ENCODE data around the gene BRD4. TPM values are rescaled to one million over a fixed set of nuclear protein-coding genes. Genes with fewer than 3 reads are reported as not detected.
A peak's percentile ranks its signal among the peaks of the same experiment; 100 is the strongest.

BRD4 gene
- total and polyA plus RNA-seq, 10 of the 15 experiments (the other 5 are each of a cell fraction or from before 2014, with no cell fraction given): 5.3 to 84.4 (median 11.8) TPM

GRCh38 chr19:15222738-15223648, 109.3 kb downstream of the BRD4 start (continued):
- TF ChIP-seq MXI1 (IDR thresholded peaks at IDR 0.05; ENCODE audit: low read depth, low read length) (peak; percentile 98), PBX3 (IDR thresholded peaks at IDR 0.05; ENCODE audit: insufficient replicate concordance, low read depth, low read length) (peak; percentile 84), BMI1 (IDR thresholded peaks at IDR 0.05; ENCODE audit: borderline replicate concordance) (peak; percentile 97), SREBF2 (IDR thresholded peaks at IDR 0.05; ENCODE audit: low read length) (no peak)

DNA sequence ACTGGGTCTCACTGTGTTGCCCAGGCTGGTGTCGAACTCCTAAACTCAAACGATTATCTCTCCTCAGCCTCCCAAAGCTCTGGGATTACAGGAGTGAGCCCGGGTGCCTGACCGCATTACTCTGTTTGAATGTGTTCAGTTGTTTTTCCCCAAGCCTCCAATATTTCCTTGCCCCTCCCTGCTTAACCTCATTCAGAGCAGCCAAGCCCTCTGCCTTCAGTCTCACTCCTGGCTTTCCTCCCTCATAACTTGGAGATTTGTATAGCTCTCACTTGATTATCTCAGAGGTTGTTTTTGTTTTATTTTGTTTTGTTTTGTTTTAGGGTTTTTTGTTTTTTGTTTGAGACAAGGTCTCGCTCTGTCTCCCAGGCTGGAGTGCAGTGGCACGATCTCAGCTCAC, 111.5 kb downstream of the BRD4 start:
- BruUV-seq (replicated peaks): no TSS peak
- Histone ChIP-seq H2AFZ (ENCODE audit: control insufficient read depth, low read depth, low read length) (no peak overlapping the region), H3K36me3 (ENCODE audit: control insufficient read depth in 2 of 2, insufficient read depth in 2 of 2, low read length in 1 of 2) (no peaks in the 10 kb centered on the region), H4K20me1 (ENCODE audit: control insufficient read depth, insufficient read depth) (no peaks in the 10 kb centered on the region), H3K4me2 (ENCODE audit: control insufficient read depth, insufficient read depth) (no peak overlapping the region), H3K27ac (ENCODE audit: control insufficient read depth, insufficient read depth) (no peak overlapping the region), H3K9ac (ENCODE audit: control insufficient read depth, insufficient read depth, low read length) (no peak overlapping the region), H3K4me3 (no peak overlapping the region), H3K79me2 (ENCODE audit: control insufficient read depth, insufficient read depth, low read length) (no peaks in the 10 kb centered on the region), H3K4me1 (ENCODE audit: control insufficient read depth, insufficient read depth, low read length) (peaks cover 2% of the 10 kb centered on the region; the same call in 1 of the 2 replicates), H3K9me3 (replicated peaks; ENCODE audit: control insufficient read depth, insufficient read depth, low read length) (no peaks in the 10 kb centered on the region), H3K27me3 (replicated peaks in 1 of 2; ENCODE audit: control insufficient read depth in 2 of 2, insufficient read depth in 2 of 2, low read length in 1 of 2) (no peaks in the 10 kb centered on the region; a peak in 1 of 4 replicates)
- ChIA-PET SMC1A (ENCODE audit: uncharacterized antibody, unreplicated experiment) (no interaction called here), RAD21 (ENCODE audit: unreplicated experiment) (no interaction called here), POLR2A (no interaction called here), CTCF (interaction anchor here (0.6 kb wide), 1 partner anchor 312 kb away, joined by 3 read pairs; no protein-coding TSS in a partner anchor)
- in situ Hi-C loops (cut with MboI): no loop called here
- DNase-seq (ENCODE audit: low read depth, low spot score) (no peak), ATAC-seq (no peak), FAIRE-seq (no peak)
- intact Hi-C loops (cut with micrococcal nuclease; ENCODE audit: unreplicated experiment): no loop called here
- whole genome bisulfite sequencing (ENCODE audit: insufficient coverage, insufficient replicate concordance, low lambda C conversion rate, missing lambda C conversion rate): 43% methylated on average over 6 of the region's 6 CpGs
- no peak for TF ChIP-seq FOS (IDR thresholded peaks at IDR 0.05; ENCODE audit: borderline replicate concordance, extremely low read depth, insufficient read length)
- no peak for TF ChIP-seq ZNF24 (IDR thresholded peaks at IDR 0.05)
- TF ChIP-seq IKZF2 (IDR thresholded peaks at IDR 0.05): no peak
- TF ChIP-seq NFYB (IDR thresholded peaks at IDR 0.05; ENCODE audit: insufficient read depth, low read depth, low read length): no peak
- no peak for TF ChIP-seq FOXM1 (IDR thresholded peaks at IDR 0.05; ENCODE audit: low read depth, low read length)
- no peak for TF ChIP-seq MLLT1 (IDR thresholded peaks at IDR 0.05)
- TF ChIP-seq LARP7 (IDR thresholded peaks at IDR 0.05): no peak
- no peak for TF ChIP-seq STAT3 (IDR thresholded peaks at IDR 0.05; ENCODE audit: low read depth, low read length)
- no peak for TF ChIP-seq ATF7 (IDR thresholded peaks at IDR 0.05; ENCODE audit: low read depth)
- TF ChIP-seq KLF5 (IDR thresholded peaks at IDR 0.05; ENCODE audit: partially characterized antibody): no peak
